Nephron progenitor cell (in vitro differentiated cells): Measurements from ENCODE around the gene AGAP1.

Experiments used
- DNase-seq: peaks from one replicate; pipeline ENCODE4 v3.0.0; 2021
- H3K27ac Mint-ChIP-seq: 2 replicates; pipeline ENCODE4 v1.8.0; 2021; ENCODE audit warnings: mild to moderate bottlenecking, moderate library complexity, mixed read lengths
- H3K27me3 Mint-ChIP-seq: 2 replicates; pipeline ENCODE4 v1.8.0; 2021; ENCODE audit warnings: mild to moderate bottlenecking, low read depth, mixed read lengths; ENCODE audit not compliant: poor library complexity
- H3K36me3 Mint-ChIP-seq: 2 replicates; pipeline ENCODE4 v1.8.0; 2021; ENCODE audit warnings: low read depth, mixed read lengths
- H3K4me1 Mint-ChIP-seq: 2 replicates; pipeline ENCODE4 v1.8.0; 2021; ENCODE audit warnings: mixed read lengths
- H3K4me3 Mint-ChIP-seq: 2 replicates; pipeline ENCODE4 v1.8.0; 2021; ENCODE audit warnings: mild to moderate bottlenecking, moderate library complexity, mixed read lengths
- H3K9me3 Mint-ChIP-seq: 2 replicates; pipeline ENCODE4 v1.8.0; 2021; ENCODE audit warnings: mild to moderate bottlenecking, moderate library complexity, mixed read lengths
- TF ChIP-seq, protein P1 (sequence below): fragments of 200-600 bp; sonication (generic); IDR thresholded peaks from 2 replicates; pipeline ENCODE4 v1.5.0; 2021; ENCODE audit warnings: antibody characterized with exemption

Gene AGAP1

DNA sequence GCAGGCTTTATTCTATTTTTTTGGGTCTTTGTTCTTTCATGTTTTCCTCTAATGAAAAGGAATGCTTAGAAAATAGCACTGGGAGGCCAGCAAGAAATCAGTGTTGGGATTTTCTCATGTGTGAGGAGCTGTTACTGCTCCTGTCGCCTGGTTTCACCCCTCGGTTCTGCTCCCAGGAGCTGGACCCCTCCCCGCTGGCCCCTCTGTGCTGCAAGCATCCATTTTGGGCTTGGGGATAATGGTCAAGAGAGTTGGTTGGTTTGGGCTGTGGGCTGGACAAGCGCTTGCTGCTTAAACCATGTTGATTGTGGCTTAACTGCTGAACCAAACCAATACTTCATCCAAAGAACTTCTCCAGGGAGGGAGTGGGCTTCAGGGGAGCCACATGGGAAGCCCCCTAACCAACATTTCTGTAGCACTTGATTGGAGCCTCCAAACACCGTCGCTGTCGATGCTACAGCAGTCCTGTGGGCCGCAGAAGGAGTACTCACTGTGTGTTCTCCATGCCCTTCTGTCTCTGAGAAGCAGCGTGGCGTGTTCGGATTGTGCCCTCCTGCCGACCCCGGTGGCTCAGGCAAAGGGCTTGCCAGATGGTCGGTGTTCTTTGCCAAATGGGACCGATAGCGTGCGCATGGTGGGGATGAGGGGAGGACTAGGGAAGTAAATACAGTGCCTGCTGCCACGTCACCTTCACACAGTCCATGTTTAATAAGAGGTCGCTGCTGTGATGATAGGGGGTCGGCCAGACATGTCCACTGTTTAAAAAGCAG is 40.0 kb downstream of the AGAP1 start:
- H3K4me1 Mint-ChIP-seq: peaks cover 52% of the 10 kb centered on the region
- no peaks in the 10 kb centered on the region for H3K27me3 Mint-ChIP-seq
- no peak overlapping the region for H3K27ac Mint-ChIP-seq
- no peak for DNase-seq
- TF ChIP-seq, protein P1, sequence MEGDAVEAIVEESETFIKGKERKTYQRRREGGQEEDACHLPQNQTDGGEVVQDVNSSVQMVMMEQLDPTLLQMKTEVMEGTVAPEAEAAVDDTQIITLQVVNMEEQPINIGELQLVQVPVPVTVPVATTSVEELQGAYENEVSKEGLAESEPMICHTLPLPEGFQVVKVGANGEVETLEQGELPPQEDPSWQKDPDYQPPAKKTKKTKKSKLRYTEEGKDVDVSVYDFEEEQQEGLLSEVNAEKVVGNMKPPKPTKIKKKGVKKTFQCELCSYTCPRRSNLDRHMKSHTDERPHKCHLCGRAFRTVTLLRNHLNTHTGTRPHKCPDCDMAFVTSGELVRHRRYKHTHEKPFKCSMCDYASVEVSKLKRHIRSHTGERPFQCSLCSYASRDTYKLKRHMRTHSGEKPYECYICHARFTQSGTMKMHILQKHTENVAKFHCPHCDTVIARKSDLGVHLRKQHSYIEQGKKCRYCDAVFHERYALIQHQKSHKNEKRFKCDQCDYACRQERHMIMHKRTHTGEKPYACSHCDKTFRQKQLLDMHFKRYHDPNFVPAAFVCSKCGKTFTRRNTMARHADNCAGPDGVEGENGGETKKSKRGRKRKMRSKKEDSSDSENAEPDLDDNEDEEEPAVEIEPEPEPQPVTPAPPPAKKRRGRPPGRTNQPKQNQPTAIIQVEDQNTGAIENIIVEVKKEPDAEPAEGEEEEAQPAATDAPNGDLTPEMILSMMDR: no peak
- peaks cover 17% of the 10 kb centered on the region for H3K9me3 Mint-ChIP-seq
- peaks cover 24% of the 10 kb centered on the region for H3K36me3 Mint-ChIP-seq
- no peak overlapping the region for H3K4me3 Mint-ChIP-seq

DNA sequence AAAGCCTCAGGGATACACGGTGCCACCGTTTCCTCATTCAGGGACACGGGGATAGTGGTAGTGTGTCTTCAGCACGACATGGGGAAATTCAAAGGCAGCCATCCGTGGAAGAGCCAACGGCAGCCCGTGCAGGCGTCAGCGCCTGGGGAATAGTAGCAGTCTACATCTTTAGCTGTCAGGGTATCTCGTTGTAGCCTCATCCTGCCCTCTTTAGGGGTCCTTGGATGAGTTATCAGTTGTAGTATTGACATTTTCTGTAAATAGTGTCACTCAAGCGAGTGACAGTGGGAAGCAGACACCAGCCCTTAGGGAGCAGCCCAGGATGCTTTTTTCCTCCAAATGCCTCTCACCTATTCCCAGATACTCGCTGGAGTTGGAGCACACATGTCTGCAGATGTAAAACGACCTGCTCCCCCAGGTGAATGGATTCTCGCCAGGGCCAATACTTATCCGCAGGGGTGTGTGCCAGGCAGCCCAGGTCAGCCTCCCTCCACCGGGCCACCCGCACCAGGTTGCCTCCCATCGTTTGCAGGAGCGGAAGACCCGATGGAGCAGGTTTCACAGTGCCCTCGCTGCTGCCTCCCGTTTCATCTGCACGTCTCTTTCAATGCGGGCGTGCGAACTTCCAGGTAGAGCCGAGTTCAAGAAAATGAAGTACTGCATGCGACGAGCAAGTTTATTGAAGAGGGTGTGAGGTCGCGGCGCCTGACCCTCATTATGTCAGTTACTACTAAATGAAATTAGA is 41.0 kb downstream of the AGAP1 start:
- Mint-ChIP-seq H3K4me1 (peaks cover 53% of the 10 kb centered on the region), H3K36me3 (peaks cover 14% of the 10 kb centered on the region), H3K9me3 (peaks cover 8% of the 10 kb centered on the region), H3K27me3 (no peaks in the 10 kb centered on the region), H3K4me3 (no peak overlapping the region), H3K27ac (no peak overlapping the region)
- TF ChIP-seq, protein P1: no peak
- DNase-seq: no peak

GRCh38 chr2:235535423-235536130 is 41.7 kb downstream of the AGAP1 start:
- Mint-ChIP-seq H3K9me3 (peaks cover 1% of the 10 kb centered on the region), H3K4me3 (no peak overlapping the region), H3K36me3 (peaks cover 7% of the 10 kb centered on the region), H3K27me3 (no peaks in the 10 kb centered on the region), H3K4me1 (peaks cover 53% of the 10 kb centered on the region), H3K27ac (no peak overlapping the region)
- TF ChIP-seq, protein P1: no peak
- no peak for DNase-seq

DNA sequence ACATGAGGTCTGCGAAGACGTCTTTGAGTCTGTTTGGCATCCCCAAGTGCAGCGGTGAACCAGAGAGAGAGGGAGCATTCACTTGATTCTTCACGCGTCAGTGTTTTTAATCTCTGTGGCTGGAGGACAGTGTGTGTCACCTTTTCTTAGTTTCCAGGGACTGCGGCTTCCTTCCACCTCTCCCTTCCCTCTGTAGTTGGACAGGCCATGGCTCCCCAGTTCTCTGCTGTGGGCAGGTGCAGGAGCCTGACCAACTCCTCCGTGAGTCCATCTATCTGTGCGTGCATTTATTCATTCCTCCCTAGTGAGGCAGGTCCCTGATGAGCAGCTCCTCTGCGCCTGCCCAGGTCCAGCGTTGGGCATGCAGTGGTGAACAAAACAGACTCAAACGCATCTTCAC is 42.9 kb downstream of the AGAP1 start:
- H3K4me1 Mint-ChIP-seq: peaks cover 53% of the 10 kb centered on the region
- peak overlapping the region; percentile 83 for H3K27ac Mint-ChIP-seq
- no peak overlapping the region for H3K4me3 Mint-ChIP-seq
- no peaks in the 10 kb centered on the region for H3K36me3 Mint-ChIP-seq
- DNase-seq: no peak
- TF ChIP-seq, protein P1: no peak
- H3K9me3 Mint-ChIP-seq: no peaks in the 10 kb centered on the region
- no peaks in the 10 kb centered on the region for H3K27me3 Mint-ChIP-seq

DNA sequence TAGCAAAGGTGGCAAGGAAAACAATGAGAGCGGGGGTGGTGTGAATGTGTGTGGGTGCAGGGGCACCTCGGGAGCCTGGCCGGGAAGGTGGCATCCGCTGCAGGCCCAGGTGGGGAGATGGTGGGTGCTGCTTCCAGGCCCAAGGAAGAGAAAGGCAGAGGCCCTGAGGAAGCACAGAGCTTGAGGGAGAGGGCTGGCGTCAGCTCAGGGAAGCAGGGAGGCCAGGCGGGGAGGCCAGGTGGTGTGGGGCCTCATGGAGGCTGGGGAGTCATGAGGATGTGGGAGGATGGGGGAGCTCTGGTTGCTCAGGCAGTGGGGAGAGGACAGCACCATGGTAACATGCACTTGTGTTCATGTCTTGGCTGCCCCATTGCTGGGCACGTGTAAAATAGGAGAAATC is 43.3 kb downstream of the AGAP1 start:
- no peaks in the 10 kb centered on the region for H3K36me3 Mint-ChIP-seq
- H3K4me1 Mint-ChIP-seq: peaks cover 53% of the 10 kb centered on the region
- no peak overlapping the region for H3K4me3 Mint-ChIP-seq
- no peaks in the 10 kb centered on the region for H3K27me3 Mint-ChIP-seq
- no peak for DNase-seq
- H3K27ac Mint-ChIP-seq: peak overlapping the region; percentile 83
- TF ChIP-seq, protein P1: no peak
- no peaks in the 10 kb centered on the region for H3K9me3 Mint-ChIP-seq
